Measurements from ENCODE around the gene GYG2. TPM values are rescaled to one million over a fixed set of nuclear protein-coding genes. Genes with fewer than 3 reads are reported as not detected.
"Not testable (repeated sequence)": the region's sequence is repeated elsewhere in the genome, so short reads cannot be mapped to it uniquely, and the experiment has no call there.

Gene GYG2
- total RNA-seq, 1 donor, result 1.1 TPM

DNA sequence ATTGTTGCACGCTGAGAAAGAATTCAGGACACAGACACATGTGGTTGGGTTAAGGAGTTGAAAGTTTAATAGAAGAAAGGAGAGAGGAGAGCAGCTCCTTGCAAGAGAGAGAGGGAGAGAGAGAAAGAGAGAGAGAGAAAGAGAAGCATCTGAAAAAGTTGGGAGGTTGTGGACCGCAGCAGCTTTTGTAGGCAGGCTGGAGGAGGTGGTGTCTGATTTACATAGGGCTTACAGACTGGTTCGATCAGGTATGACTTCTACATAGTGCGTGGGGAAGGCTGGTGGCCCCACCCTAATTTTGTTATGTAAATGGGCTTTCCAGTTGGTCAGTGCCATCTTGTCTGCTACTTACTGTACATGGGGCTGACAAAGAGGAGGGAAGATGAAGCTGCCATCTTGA, 27.5 kb upstream of the GYG2 start:
- DNase-seq (ENCODE audit: low read depth), result no peak
- H3K4me3 ChIP-seq (ENCODE audit: low read depth, low read length), result no peak overlapping the region
- TF ChIP-seq CTCF (IDR thresholded peaks at IDR 0.05; ENCODE audit: insufficient read depth, low read length), result no peak

- DNase-seq (ENCODE audit: low read depth), result peak; percentile 83
- H3K4me3 ChIP-seq (ENCODE audit: low read depth, low read length), result not testable (repeated sequence)
Measured at GRCh38 chrX:2802376-2803090, 26.2 kb upstream of the GYG2 start.

- not testable (repeated sequence) for DNase-seq (ENCODE audit: low read depth); H3K4me3 ChIP-seq (ENCODE audit: low read depth, low read length)
Measured at GRCh38 chrX:2803486-2803885, 25.2 kb upstream of the GYG2 start.

DNA sequence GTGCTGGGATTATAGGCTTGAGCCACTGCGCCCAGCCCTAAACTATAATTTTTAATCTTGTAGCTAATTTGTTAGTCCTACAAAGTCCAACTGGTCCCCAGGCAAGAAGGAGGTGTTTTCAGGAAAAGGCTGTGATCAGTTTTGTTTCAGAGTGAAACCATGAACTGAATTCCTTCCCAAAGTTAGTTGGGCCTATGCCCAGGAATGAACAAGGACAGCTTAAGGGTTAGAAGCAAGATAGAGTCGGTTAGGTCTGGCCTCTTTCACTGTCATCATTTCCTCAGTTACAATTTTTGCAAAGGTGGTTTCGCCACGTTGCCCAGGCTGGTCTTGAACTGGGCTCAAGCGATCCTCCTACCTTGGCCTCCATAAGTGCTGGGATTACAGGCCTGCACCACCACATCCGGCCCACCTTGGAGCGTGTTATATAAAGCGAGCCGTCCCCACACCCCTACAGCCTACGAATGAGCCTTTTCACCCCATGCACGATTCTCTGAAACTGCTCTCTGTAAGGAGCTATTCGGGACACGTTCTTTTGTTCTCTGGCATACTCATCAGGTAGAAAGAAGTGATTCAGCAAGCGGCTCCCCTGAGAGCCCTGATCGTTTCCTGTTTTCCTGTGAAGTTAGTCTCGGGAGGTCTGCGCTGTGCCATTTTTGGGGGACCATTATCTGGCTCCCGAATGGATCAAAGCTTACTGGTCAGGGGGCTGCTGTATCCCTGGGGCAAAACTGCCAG, 24.5 kb upstream of the GYG2 start:
- peak overlapping the region; percentile 35 for H3K4me3 ChIP-seq (ENCODE audit: low read depth, low read length)
- DNase-seq (ENCODE audit: low read depth), result peak; percentile 77

DNA sequence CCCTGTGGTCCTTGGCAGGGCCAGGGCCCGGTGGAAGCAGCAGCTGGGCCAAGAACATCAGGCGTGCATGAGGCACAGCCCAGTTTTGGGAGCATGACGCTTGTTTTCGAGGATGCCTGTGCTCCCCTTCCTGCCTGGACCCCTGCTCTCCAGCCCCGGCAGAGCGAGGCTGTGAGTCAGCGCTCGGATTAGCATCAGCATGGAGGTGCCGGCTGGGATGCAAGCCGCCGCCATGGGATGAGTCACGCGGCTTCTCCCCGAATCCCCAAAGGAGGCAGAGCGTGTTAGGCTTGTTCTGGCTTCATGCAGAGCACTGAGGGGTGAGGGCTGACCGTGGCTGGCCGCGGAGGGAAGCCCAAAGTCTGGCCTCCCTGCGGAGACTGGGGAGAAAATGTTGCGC, 23.9 kb upstream of the GYG2 start:
- peak; percentile 90 for DNase-seq (ENCODE audit: low read depth)
- H3K4me3 ChIP-seq (ENCODE audit: low read depth, low read length), result peak overlapping the region; percentile 35

DNA sequence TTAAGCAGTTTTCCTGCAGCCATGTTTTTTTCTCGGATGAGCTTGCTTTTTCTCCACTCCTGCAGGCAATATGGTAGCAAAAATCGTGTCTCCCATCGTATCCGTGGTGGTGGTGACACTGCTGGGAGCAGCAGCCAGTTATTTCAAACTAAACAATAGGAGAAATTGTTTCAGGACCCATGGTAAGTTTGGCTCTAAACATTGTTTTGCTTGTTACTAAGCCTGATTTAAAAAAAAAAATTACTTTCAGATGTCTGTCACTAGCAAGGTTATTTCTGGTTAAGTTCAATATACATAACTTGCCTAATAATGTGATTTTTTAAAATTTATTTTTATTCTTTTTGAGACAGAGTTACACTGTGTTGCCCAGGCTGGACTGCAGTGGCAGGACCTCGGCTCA, 17.5 kb upstream of the GYG2 start:
- peak; percentile 64 for DNase-seq (ENCODE audit: low read depth)
- no peak for TF ChIP-seq CTCF (IDR thresholded peaks at IDR 0.05; ENCODE audit: insufficient read depth, low read length)

DNA sequence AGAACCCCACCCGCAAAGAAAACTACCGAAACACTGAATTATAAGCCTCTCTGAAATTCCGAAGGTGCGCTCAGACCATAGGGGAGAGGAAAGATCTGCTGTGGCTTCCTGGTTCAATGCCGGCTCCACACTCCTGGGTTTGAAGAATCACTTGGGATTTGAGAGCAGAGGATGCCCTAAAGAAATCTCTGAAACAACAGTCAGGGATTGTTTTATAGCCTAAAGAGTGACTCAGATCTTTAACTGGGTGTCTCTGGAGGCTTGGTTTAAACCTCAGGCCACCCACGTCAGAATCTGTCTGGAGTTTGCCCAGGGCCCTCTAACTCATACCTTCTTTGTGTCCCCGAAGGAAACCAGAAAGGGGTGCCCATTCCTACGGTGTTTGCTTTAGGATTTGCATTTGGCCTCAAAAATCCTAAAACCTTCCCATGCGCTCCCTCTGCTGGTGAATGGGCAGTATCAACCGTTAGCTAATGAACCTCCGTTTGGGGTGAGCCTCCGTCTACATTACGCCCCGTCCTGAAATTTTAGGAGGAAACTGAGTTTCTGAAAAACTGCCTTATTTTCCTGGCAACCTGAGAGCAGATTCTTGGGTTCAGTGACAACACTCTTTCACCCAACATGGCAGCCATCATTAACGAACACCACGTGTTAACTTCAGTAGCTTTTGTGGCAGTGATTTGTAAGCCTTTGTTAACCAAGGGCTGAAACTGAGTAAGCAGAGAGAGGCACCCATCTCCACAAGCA, 16.4 kb upstream of the GYG2 start:
- peak; percentile 76 for DNase-seq (ENCODE audit: low read depth)
- H3K4me3 ChIP-seq (ENCODE audit: low read depth, low read length), result not testable (repeated sequence)
- TF ChIP-seq CTCF (IDR thresholded peaks at IDR 0.05; ENCODE audit: insufficient read depth, low read length), result peak; percentile 72

More for the DNA sequence above, 17.5 kb upstream of the GYG2 start:
- no peak overlapping the region for H3K4me3 ChIP-seq (ENCODE audit: low read depth, low read length)

GRCh38 chrX:2817036-2817435, 11.7 kb upstream of the GYG2 start:
- no peak for DNase-seq (ENCODE audit: low read depth)
- H3K4me3 ChIP-seq (ENCODE audit: low read depth, low read length), result no peak overlapping the region
- TF ChIP-seq CTCF (IDR thresholded peaks at IDR 0.05; ENCODE audit: insufficient read depth, low read length), result no peak
